Liver (tissue), 9 donors: Measurements from ENCODE around the gene DCPS. TPM values are rescaled to one million over a fixed set of nuclear protein-coding genes. Genes with fewer than 3 reads are reported as not detected.

ENCODE experiments used
- DNase-seq: peaks from one replicate; pipeline ENCODE4 v3.0.0-alpha.2; 2017; ENCODE audit warnings: low spot score
- H3K27ac ChIP-seq, 2 donors: one replicate each; pipeline ENCODE4 v1.7.0; 2013; ENCODE audit warnings: inconsistent platforms in 2 of 2, low read length in 2 of 2, control low read depth in 1 of 2, low read depth in 1 of 2, mild to moderate bottlenecking in 1 of 2
- H3K27me3 ChIP-seq, 4 donors: one replicate each; pipeline versions ENCODE4 v1.6.1 to v1.7.0; 2013; ENCODE audit warnings: low read length in 3 of 4, inconsistent platforms in 1 of 4, mild to moderate bottlenecking in 1 of 4, moderate library complexity in 1 of 4; ENCODE audit not compliant: control insufficient read depth in 4 of 4, insufficient read depth in 4 of 4
- H3K36me3 ChIP-seq, 4 donors: one replicate each; pipeline versions ENCODE4 v1.6.1 to v1.7.0; 2013; ENCODE audit warnings: low read length in 3 of 4, mild to moderate bottlenecking in 3 of 4, low read depth in 1 of 4, moderate library complexity in 1 of 4; ENCODE audit not compliant: control insufficient read depth in 4 of 4, insufficient read depth in 3 of 4
- H3K4me1 ChIP-seq, 4 donors: one replicate each; pipeline versions ENCODE4 v1.6.1 to v1.7.0; 2013; ENCODE audit warnings: low read length in 3 of 4, mild to moderate bottlenecking in 3 of 4, moderate library complexity in 1 of 4; ENCODE audit not compliant: control insufficient read depth in 4 of 4, insufficient read depth in 4 of 4
- H3K4me3 ChIP-seq, 3 donors: one replicate each; pipeline versions ENCODE4 v1.6.1 to v1.7.0; 2013; ENCODE audit warnings: low read length in 3 of 3, control low read depth in 1 of 3, low read depth in 1 of 3, mild to moderate bottlenecking in 1 of 3
- H3K9ac ChIP-seq, 2 donors: one replicate each; pipeline ENCODE4 v1.7.0; 2013; ENCODE audit warnings: low read length in 2 of 2, mild to moderate bottlenecking in 2 of 2, moderate library complexity in 2 of 2, control low read depth in 1 of 2, low read depth in 1 of 2
- H3K9me3 ChIP-seq, 4 donors: one replicate each; pipeline versions ENCODE4 v1.6.1 to v1.7.0; 2013; ENCODE audit warnings: low read length in 3 of 4; ENCODE audit not compliant: control insufficient read depth in 4 of 4
- EGR1 ChIP-seq, 2 donors: IDR thresholded peaks; 2 replicates each; pipeline ENCODE4 v1.6.1; 2016 to 2018; ENCODE audit warnings: antibody characterized with exemption in 2 of 2, low read depth in 2 of 2
- FOXA1 ChIP-seq: IDR thresholded peaks from 2 replicates; pipeline ENCODE4 v1.6.1; 2016; ENCODE audit warnings: antibody characterized with exemption
- FOXA2 ChIP-seq: IDR thresholded peaks from 2 replicates; pipeline ENCODE4 v1.6.1; 2016; ENCODE audit warnings: antibody characterized with exemption
- GABPA ChIP-seq, 2 donors: IDR thresholded peaks in 1 of 2; conservative IDR thresholded peaks in 1 of 2; 2 replicates each; pipeline ENCODE4 v1.6.1; 2016; ENCODE audit warnings: antibody characterized with exemption in 2 of 2, mild to moderate bottlenecking in 1 of 2, moderate library complexity in 1 of 2
- HNF4A ChIP-seq, 2 donors: conservative IDR thresholded peaks; 2 replicates each; pipeline ENCODE4 v1.6.1; 2016; ENCODE audit warnings: antibody characterized with exemption in 2 of 2, mild to moderate bottlenecking in 2 of 2
- MAX ChIP-seq: IDR thresholded peaks from 2 replicates; pipeline ENCODE4 v1.6.1; 2016; ENCODE audit warnings: antibody characterized with exemption
- NR2F2 ChIP-seq: IDR thresholded peaks from 2 replicates; pipeline ENCODE4 v1.6.1; 2016; ENCODE audit warnings: antibody characterized with exemption
- RAD21 ChIP-seq, 2 donors: IDR thresholded peaks; 2 replicates each; pipeline ENCODE4 v1.6.1; 2016; ENCODE audit warnings: antibody characterized with exemption in 2 of 2, mild to moderate bottlenecking in 2 of 2
- REST ChIP-seq: IDR thresholded peaks from 2 replicates; pipeline ENCODE4 v1.6.1; 2016; ENCODE audit warnings: antibody characterized with exemption, mild to moderate bottlenecking
- RXRA ChIP-seq, 2 donors: IDR thresholded peaks; 2 replicates each; pipeline ENCODE4 v1.6.1; 2017 to 2018; ENCODE audit warnings: antibody characterized with exemption in 2 of 2, mild to moderate bottlenecking in 1 of 2
- SP1 ChIP-seq: IDR thresholded peaks from 2 replicates; pipeline ENCODE4 v1.6.1; 2018; ENCODE audit warnings: antibody characterized with exemption, mild to moderate bottlenecking
- TAF1 ChIP-seq: conservative IDR thresholded peaks from 2 replicates; pipeline ENCODE4 v1.6.1; 2016; ENCODE audit warnings: antibody characterized with exemption, mild to moderate bottlenecking
- WGBS: extraction: QIAGEN DNeasy Blood & Tissue Kit; methylation state at CpG from one replicate; pipeline ENCODE4 v1.1.7; 2013; 5-methylcytosine and 5-hydroxymethylcytosine counted together
- polyA plus RNA-seq, 2 donors: library from polyadenylated mRNA; stranded (reverse) in 1 of 2; unstranded in 1 of 2; fragments of 200-250 nt in 1 of 2; fragments of >200 nt in 1 of 2; fragmentation: Nextera tagmentation in 1 of 2; extraction: Ambion mirVana in 1 of 2; gene quantifications; one replicate each; pipeline versions ENCODE4 v1.2.1 to v1.2.3, GENCODE V29; 2013 to 2015
- total RNA-seq, 2 donors: library from RNA; depleted of rRNA; stranded (reverse); fragments of >200 nt; gene quantifications; one replicate each; pipeline ENCODE4 v1.2.3, GENCODE V29; 2014
- donor health status: healthy.
- donor health status: healthy.
- donor health status: healthy.
- donor health status: healthy.
- donor health status: healthy.

DCPS gene
- total and polyA plus RNA-seq, 4 donors = 5.6 to 61.0 (median 19.0) TPM

GRCh38 chr11:126281245-126281644, 22.6 kb upstream of the DCPS start:
- H3K27ac ChIP-seq = no peak overlapping the region

GRCh38 chr11:126281666-126282175, 22.1 kb upstream of the DCPS start:
- H3K27me3 ChIP-seq = no peaks in the 10 kb centered on the region
- peaks cover 8 to 50% (median 38%) of the 10 kb centered on the region in 4 donors for H3K4me1 ChIP-seq
- no peak for TF ChIP-seq EGR1 (IDR thresholded peaks at IDR 0.05; ENCODE audit: low read depth in 2 of 2)
- TF ChIP-seq RAD21 (IDR thresholded peaks at IDR 0.05) = no peak
- no peak for TF ChIP-seq MAX
- TF ChIP-seq SP1 = no peak
- H3K9me3 ChIP-seq = no peaks in the 10 kb centered on the region
- no peak for DNase-seq
- peak overlapping the region; percentile 21 to 97 for H3K27ac ChIP-seq
- H3K36me3 ChIP-seq = no peaks in the 10 kb centered on the region
- no peak overlapping the region for H3K9ac ChIP-seq
- 93% methylated on average over 10 of the region's 10 CpGs for WGBS
- H3K4me3 ChIP-seq = peak overlapping the region in 1 of 3 donors; percentile 63

More at GRCh38 chr11:126281245-126281644, 22.6 kb upstream of the DCPS start:
- Histone ChIP-seq H3K27me3 (no peaks in the 10 kb centered on the region), H3K9me3 (no peaks in the 10 kb centered on the region), H3K4me3 (no peak overlapping the region), H3K4me1 (peaks cover 8 to 53% (median 39%) of the 10 kb centered on the region in 4 donors), H3K9ac (no peak overlapping the region), H3K36me3 (no peaks in the 10 kb centered on the region)
- TF ChIP-seq FOXA1 (no peak), NR2F2 (no peak), GABPA (IDR thresholded peaks at IDR 0.05 in 1 of 2, conservative IDR thresholded peaks at IDR 0.05 in 1 of 2) (no peak), FOXA2 (no peak), RAD21 (IDR thresholded peaks at IDR 0.05) (no peak), REST (no peak), RXRA (IDR thresholded peaks at IDR 0.05) (no peak), HNF4A (conservative IDR thresholded peaks at IDR 0.05) (no peak)
- DNase-seq = no peak
- WGBS = 88% methylated on average over 6 of the region's 6 CpGs

- H3K9me3 ChIP-seq = no peaks in the 10 kb centered on the region
- no peaks in the 10 kb centered on the region for H3K27me3 ChIP-seq
- WGBS = 5% methylated on average over 15 of the region's 15 CpGs
- no peak for DNase-seq
- H3K4me1 ChIP-seq = peaks cover 7 to 44% (median 32%) of the 10 kb centered on the region in 4 donors
- H3K36me3 ChIP-seq = no peaks in the 10 kb centered on the region
- peak overlapping the region; percentile 63 to 89 (median 74) for H3K4me3 ChIP-seq
- peak overlapping the region; percentile 88 to 97 for H3K27ac ChIP-seq
- H3K9ac ChIP-seq = peak overlapping the region; percentile 62 to 85
- TF ChIP-seq HNF4A (conservative IDR thresholded peaks at IDR 0.05) (no peak), TAF1 (peak; percentile 26)
Measured at GRCh38 chr11:126282361-126282735, 21.5 kb upstream of the DCPS start.
